NCI-H2227 treated with DMSO at 0.1 percent for 48 hours (cell line): ENCODE results near the gene VLDLR.
"Not testable (repeated sequence)": the region's sequence is repeated elsewhere in the genome, so short reads cannot be mapped to it uniquely, and the experiment has no call there.

Experiments
- DNase-seq: peaks from one replicate; lab custom pipeline; 2025; lab: John Stamatoyannopoulos, UW

The VLDLR gene

DNA sequence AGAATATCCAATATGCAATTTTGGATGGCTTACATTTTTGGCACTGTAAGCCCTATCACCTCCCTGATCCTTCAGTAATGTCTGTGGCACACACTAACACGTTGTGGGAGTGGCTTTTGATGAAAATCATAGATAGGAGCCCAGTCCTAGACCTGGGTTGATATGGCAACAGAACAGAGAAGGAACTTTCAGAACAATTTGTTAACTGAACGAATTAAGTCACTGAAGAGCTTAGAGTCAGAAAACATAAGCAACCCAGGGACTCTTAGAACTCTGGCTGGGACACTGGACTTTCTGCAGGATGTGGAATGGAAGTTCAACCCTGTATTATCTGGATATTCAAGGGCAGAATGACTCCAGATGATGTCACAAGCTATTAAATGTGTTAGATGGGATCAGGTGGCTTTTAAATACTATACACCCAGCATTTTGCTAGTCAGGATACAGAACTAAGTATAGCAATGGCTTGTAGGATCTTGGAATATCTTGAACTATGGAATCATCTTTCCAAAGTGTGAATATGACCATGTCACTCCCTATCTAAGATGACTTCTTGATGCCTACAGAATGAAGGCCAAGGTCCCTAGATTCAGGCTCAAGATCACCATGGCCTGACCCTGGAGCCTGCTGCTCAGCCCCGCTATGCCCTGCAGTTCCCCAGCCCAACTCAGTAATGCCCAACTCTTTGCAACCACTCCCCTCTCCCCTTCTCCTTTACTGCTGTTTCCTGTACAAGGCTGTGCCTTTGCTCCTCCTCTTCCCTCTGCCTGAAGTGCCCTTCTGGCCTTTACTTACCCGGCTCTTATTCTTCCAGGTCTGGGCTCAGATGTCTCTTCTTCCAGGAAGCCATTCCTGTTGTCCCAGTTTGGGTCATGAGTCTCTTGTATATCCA, 42.8 kb downstream of the VLDLR start:
- DNase-seq = no peak

DNA sequence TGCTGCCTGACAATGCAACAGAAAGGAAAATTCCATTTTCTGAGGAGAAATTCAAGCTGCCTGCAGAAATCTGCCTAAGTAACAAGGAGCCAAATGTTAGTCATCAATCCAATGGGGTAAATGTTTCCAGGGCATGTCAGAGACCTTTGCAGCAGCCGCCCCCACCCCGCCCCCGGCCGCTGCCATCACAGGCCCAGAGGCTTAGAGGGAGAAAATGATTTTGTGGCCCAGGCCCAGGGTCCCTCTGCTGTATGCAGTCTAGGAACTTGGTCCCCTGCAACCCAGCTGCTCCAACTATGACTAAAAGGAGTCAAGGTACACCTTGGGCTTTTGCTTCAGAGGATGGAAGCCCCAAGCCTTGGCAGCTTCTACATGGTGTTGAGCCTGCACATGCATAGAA, 45.0 kb downstream of the VLDLR start:
- no peak for DNase-seq

DNA sequence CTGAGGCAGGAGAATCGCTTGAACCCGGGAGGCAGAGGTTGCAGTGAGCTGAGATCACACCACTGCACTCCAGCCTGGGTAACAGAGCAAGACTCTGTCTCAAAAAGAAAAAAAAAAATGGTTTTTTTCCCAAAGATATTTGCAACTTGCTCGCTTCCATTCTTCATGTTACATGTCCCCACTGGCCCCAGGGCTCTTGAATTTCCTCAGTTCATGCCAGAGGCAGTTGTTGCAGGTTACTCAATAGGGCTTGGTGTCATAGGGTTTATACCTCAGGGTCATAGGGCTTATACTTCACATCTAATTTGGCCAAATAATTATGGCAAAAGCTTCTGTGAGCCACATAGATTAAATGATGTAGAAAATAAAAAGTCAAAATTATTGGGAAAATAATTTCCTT, 51.6 kb downstream of the VLDLR start:
- DNase-seq = no peak

DNA sequence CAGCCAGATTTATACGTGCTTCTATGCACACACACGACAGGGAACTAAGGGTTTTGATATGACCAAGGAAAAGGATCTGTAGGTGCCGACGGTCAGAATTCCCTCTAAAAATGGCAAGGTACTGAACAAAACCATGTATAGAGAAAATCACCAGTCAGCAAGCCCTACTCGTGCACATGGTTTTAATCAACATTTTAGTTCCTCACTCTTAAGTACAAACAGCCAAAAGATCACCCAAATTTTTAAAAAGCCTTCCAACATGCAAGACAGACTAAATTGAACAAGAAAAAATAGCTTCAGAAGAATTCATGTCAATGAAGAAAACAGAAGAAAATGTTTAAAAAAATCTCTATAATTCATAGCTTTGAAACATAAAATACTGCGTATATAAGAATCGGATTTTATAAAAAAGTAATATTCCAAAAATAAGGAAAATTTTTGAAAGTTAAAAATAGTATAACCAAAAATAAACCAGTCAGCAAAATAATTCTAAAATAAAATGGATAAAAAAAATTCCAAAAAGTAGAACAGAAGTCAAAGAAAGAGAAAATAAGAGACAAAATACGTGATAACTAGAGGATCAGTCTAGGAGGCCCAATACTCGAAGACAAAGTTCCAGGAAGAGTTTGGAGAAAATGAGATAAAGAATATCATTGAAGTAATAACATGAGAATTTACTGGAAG, 52.7 kb downstream of the VLDLR start:
- no peak for DNase-seq

DNA sequence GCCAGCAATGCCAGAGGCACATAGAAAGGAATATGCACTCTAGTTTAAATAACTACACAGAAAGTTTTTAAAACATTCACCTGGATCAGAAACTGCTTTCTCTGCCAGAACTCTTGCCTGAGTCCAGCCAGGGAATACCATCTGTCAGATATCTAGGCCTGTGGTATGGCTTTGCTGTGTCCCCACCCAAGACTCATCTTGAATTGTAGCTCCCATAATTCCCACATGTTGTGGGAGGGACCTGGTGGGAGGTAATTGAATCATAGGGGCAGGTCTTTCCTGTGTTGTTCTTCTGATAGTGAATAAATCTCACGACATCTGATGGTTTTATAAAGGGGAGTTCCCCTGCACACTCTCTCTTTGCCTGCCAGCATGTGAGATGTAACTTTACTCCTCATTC, 54.2 kb downstream of the VLDLR start:
- no peak for DNase-seq

DNA sequence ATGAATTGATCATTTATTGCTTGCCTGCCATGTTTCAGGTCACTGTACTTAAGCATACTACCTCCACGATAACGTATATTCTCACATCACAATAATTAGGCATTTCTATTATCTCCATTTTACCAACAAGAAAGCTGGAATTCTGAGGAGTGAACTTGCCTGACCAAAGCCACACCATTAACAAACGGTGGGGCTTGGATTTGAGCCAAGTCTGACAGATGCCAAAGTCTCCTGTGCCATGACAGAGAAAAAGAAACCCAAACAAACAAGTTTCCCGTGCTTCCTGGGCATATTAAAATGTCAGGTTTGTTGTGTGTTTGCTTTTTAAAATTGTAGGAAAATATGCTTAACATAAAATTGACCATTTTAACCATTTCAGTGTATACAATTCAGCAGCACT, 54.9 kb downstream of the VLDLR start:
- no peak for DNase-seq

DNA sequence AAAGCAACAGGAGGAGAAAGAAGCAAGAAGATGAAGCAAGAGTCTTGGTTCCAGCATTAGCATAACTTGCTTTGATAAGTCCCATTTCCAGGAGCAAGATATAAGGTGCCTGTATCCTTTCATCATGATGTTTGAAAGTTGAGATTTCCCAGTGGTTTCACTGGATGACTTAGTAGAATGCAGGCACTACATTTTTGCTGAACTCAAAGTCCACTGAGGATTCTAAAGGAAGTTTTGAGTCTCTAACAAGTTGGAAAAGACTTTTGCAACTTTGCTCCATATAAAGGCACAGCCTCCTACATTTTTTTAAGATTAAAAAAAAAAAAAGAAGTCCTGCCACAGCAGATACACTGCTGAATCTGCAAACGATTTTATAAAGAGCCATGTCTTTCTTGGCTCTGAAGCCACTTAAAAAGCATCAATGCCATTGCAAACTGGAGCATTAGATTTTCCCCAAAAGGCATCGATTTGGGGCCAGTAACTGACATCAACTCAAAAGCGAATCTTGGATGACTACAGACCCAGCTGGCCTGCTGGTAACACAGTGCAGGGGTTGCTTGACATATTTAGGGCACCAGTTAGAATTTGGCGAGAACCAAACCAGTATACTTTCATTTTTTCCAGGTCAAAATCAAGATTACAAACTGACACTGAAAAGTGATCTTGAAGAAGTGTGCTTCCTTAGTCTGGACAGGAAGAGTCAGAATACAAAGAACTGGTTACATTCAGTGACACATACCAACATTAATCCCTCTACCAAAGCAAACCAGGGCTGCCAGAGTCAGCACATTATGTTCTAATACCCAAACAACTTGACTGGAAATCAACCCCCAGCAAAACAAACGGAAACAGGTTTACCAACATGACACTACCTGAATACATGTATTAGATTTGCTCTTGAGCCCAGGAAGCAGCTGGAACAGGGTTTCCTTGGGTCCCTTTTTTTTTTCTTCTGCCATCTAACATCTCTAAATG, 56.6 kb downstream of the VLDLR start:
- no peak for DNase-seq

DNA sequence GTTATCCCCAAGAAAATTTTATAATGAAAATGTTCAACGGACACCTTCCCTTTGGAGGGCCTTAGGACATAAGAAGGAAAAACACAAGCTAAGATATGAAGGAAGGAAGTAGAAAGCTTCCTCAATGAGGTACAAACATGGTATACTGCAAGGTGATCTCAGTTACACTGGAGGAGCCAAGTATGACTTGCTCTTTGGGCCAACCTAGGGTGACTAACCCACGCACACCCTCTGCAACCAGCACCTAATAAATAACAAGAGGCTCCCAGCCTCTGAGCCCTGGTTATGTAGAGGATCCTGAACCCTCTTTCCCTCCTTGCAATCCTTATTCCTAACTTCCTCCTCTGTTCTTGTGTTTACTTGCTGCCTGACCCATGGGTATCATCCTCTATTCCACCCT, 57.4 kb downstream of the VLDLR start:
- no peak for DNase-seq

DNA sequence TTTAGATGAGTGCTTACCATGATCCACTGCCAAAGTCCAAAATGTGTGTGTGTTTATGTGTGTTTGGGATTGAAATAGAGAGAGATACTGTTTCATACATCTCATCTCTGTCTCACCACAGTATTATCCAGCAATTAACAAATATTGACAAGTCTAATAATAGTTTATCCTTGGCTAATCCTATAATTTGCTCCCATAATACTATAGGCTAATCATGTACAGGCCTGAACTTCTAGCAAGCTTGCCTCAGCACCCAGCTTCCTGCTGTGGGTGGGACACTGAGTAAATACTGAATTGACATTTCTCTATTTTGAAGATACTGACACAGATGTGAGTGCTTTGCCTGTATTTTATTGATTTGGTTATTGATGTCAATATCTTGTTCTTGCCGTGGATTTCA, 60.4 kb downstream of the VLDLR start:
- no peak for DNase-seq

DNA sequence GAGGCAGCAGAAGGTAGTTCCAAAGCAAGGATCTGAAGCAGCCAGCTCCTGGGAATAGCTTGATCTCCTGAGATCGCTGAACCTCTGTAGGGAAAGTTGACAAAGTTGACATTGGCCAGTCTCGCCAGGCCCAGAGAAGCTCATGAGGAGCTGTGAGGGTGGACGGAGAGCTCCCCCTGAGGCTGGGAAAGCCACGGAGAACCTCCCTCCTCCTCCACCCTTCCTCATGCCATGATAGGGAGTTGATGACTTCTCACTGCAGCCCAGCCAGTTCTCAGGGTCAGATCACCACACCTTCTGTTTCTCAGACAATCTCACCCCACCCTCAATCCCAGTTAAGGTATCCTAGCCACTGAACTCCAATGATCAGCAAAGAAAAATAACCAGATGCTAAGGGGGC, 65.3 kb downstream of the VLDLR start:
- DNase-seq = no peak

DNA sequence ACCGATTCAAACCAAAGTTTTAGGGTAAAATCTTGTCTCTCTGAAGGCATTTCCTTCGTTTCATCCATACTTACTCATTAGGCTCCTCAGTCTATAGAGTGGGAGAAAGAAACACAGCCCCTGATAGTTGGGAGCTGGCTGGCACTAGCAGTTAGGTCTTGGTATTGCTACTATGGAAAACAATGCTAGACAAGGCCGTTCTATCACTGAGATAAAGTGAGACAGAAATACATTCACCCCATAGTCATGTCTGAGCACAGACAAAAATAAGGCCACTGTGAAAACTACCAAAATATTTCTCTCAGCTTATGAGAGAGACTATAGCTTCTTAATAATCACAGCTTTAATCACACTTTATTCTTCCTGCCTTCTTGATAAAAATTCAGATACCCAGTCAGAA, 67.0 kb downstream of the VLDLR start:
- no peak for DNase-seq

DNA sequence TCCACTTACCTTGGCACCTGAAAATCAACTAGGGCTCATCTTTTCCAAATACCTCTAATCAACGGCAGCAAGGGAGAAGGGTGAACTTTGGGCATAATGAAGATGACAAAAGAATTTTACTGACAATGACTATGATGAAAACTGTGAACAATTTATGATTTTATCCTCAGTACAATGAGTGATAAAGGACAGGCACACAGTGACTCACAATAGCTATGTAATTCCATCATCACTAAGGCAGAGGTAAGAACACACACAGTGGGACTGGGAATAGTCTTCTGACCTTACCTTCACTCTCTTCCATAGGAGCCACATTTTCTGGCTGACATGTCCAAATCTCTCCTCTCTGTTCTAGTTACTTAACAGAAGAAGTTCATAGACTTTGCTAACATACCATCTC, 69.6 kb downstream of the VLDLR start:
- DNase-seq = no peak

DNA sequence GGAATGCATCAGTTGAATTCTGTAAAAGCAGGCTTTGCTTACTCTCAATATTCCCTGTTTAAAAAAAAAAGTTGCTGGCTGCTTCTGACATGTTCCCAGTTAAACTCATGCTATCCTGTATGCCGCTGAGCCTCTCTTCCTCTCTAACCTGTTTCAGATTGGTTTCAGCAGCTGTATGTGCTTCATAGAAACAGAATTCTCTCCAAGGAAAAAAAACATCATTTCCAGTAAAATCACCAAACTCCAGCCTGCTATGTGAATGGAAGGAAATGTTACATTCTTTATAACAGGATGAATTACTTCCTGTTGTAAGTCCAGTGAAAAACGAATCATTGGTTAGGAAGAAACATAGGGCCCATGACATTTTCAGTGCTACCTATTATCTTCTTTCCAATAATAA, 70.0 kb downstream of the VLDLR start:
- no peak for DNase-seq

DNA sequence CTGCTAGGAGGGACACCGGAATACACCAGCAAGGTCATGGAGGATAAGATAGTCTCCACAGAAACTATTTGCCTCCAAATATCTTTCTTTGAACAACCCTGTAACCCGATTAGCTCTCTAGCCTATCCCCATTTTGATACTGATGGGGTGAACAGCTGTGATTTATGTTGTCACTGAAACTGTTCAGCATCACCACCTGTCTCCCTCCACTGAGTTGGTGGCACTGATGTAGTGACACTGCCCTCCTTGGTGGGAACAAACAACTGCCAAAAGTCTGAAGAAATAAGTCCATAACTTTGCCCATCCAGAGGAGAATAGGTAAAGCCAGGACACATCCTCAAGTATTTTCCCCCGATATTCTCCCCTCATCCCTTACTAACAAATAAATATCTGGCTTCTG, 71.5 kb downstream of the VLDLR start:
- no peak for DNase-seq

DNA sequence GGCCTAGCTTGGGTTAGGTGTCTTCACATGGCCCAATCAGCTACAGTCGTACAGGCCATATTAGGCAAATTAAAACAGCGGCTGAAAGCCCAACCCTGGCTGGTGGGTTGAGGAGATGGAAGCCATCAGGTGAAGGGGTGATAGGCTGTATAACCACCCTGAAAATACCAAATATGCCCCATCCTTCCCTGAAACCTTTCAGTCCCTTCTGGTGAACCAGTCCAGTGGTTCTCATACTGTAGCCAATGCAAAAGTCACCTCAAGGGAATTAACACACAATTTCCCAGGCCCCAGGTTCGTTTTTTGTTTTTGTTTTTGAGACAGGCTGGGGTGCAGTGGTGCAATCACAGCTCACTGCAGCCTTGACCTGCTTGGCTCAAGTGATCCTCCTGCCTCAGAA, 75.9 kb downstream of the VLDLR start:
- no peak for DNase-seq

DNA sequence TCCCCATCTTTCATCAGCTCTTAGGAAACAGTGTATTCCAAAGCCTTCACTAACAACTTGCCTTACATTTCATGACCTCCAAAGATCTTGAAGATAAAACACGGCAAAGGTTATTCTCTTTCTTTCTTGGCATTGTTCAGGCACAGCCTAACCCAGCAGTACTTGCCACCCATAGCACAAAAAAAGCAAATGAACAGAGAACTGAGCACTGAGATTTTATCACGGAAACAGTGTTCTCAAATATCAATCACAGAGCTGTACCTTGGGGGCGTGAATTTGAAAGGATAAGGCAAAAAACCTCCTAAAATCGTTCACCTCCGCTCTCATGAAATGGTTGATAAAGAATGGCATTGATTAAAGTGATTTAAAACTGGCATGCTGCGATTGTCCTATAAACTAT, 78.8 kb downstream of the VLDLR start:
- DNase-seq = no peak

DNA sequence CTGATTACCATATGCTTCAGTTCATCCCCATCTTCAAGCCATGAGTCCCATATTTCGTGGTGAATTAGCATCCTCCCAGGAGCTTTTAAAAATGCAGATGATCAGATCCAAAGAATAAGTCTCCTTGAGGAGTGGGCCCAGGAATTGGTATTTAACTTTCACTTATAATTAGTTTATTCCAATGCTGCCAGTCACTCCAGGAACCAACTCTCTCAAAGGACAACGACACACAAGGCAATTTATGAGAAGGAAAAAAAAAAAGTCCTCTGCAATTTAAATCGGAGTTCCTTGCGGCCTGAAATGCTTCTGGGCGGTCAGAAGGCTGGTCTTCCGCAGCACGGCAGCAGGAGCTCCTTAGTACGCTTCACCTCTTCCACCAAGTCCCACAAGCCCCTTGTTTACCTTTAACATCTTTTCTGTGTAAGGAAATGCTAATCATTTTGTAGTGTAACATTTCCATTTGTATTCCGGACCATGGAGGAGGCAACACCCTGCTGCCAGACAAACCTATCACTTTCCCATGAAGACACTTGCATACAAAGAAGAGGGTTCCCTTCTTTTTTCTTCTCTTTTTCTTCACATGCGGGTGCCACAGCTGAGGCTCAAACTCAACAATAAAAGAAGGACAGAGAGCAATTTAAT, 79.4 kb downstream of the VLDLR start:
- no peak for DNase-seq

DNA sequence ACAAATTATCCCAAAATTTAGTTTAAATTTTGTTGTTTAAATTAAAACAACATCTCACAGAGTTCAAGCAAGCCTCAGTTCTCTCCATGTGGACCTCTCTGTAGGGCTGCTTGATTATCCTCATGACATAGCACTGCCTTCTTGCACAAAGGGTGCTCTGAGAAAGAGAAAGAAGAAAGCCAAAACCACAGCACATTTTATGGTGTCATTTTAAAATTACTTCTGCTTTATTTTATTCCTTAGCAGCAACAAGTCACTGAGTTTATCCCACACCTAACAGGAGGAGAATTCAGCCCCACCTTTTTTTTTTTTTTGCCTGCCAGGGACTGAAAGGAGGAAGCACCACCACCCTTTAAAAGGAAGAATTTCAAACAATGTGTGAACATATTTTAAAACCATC, 82.9 kb downstream of the VLDLR start:
- no peak for DNase-seq

DNA sequence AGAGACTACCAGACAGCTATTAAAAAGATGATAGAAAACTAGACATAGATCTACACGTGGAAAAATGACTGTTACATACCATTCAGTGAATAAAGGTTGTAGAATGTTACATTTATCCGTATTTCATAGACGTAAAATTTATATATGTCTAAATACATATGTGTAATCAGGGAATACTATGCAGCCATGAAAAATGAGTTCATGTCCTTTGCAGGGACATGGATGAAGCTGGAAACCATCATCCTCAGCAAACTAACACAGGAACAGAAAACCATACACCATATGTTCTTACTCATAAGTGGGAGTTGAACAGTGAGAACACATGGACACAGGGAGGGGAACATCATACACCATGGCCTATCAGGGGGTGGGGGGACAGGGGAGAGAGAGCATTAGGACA, 85.7 kb downstream of the VLDLR start:
- DNase-seq = not testable (repeated sequence)
